ACHN (cell line): ENCODE data around the gene HMX1.

Experiments
- DNase-seq: peaks from one replicate; pipeline ENCODE4 v3.0.0-alpha.2; 2015
- in situ Hi-C: cut with HindIII; loops from 2 replicates; pipeline ENCODE4 v1.10.0; 2017; ENCODE audit warnings: low sequenced_read_pairs, low pct_ligation_motif_present, low pct_unique_long_range_greater_than_20kb

HMX1 gene

GRCh38 chr4:8872402-8873291 is 1.0 kb upstream of the HMX1 start:
- in situ Hi-C loops: no loop called here

GRCh38 chr4:8870647-8871416 is 807 bp downstream of the HMX1 start:
- in situ Hi-C loops: no loop called here
- DNase-seq: no peak

More at GRCh38 chr4:8872402-8873291, 1.0 kb upstream of the HMX1 start:
- no peak for DNase-seq

- in situ Hi-C loops: no loop called here
- no peak for DNase-seq
Measured at GRCh38 chr4:8869898-8870646, 1.6 kb downstream of the HMX1 start.

- DNase-seq: no peak
- in situ Hi-C loops: no loop called here
Measured at GRCh38 chr4:8869002-8869897, 2.4 kb downstream of the HMX1 start.

- in situ Hi-C loops: no loop called here
Measured at GRCh38 chr4:8868321-8869001, 3.2 kb downstream of the HMX1 start.

GRCh38 chr4:8867624-8868320 is 3.9 kb downstream of the HMX1 start:
- in situ Hi-C loops: no loop called here
- no peak for DNase-seq

More at GRCh38 chr4:8868321-8869001, 3.2 kb downstream of the HMX1 start:
- DNase-seq: no peak

- in situ Hi-C loops: no loop called here
- DNase-seq: no peak
Measured at GRCh38 chr4:8866828-8867623, 4.6 kb downstream of the HMX1 start.

- in situ Hi-C loops: no loop called here
Measured at GRCh38 chr4:8866421-8866820, 5.2 kb downstream of the HMX1 start.

GRCh38 chr4:8865681-8866310 is 5.8 kb downstream of the HMX1 start:
- in situ Hi-C loops: no loop called here

More at GRCh38 chr4:8866421-8866820, 5.2 kb downstream of the HMX1 start:
- no peak for DNase-seq

GRCh38 chr4:8864912-8865680 is 6.5 kb downstream of the HMX1 start:
- in situ Hi-C loops: no loop called here
- no peak for DNase-seq

More at GRCh38 chr4:8865681-8866310, 5.8 kb downstream of the HMX1 start:
- DNase-seq: no peak

- DNase-seq: no peak
- in situ Hi-C loops: no loop called here
Measured at GRCh38 chr4:8863686-8864682, 7.7 kb downstream of the HMX1 start.

GRCh38 chr4:8862800-8863685 is 8.6 kb downstream of the HMX1 start:
- in situ Hi-C loops: no loop called here
- DNase-seq: no peak

GRCh38 chr4:8862334-8862733 is 9.3 kb downstream of the HMX1 start:
- no peak for DNase-seq
- in situ Hi-C loops: no loop called here
